ENCODE measurements around the gene TRIM68.
A peak's percentile ranks its signal among the peaks of the same experiment; 100 is the strongest.

Gene TRIM68

DNA sequence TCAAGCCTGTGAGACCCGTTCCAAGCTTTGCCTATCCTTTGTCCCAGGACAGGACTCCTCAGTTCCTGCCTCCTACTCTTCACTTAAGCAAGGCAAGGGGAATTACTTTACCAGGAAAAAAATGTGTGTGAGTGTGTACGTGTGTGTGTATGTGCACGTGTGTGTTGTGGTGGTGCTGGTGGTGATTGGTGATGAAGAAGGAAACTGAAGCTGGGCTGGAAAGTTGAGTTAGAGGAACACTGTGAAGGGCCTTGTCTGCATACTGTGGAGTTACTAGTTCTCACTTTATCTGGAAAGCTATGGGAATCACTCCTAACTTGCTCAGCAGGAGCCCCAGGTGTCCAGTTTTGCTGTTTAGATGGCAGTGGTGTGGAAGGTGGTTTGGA is 29.6 kb upstream of the TRIM68 start:
- 88 to 96% methylated on average over 3 of the region's 3 CpGs for WGBS, 2 experiments
- Histone ChIP-seq H3K4me1 (ENCODE audit: control insufficient read depth, insufficient read depth, low read length) (no peaks in the 10 kb centered on the region), H3K27me3 (ENCODE audit: control insufficient read depth, insufficient read depth, low read length, poor library complexity, severe bottlenecking) (peaks cover 7% of the 10 kb centered on the region), H3K9me3 (ENCODE audit: control insufficient read depth, low read length) (no peaks in the 10 kb centered on the region), H3K36me3 (ENCODE audit: control insufficient read depth, insufficient read depth, low read length) (no peaks in the 10 kb centered on the region), H3K27ac (ENCODE audit: insufficient read depth, low read depth, low read length, poor library complexity, severe bottlenecking) (no peak overlapping the region), H3K4me3 (ENCODE audit: insufficient read depth, low read depth, low read length) (no peak overlapping the region)

DNA sequence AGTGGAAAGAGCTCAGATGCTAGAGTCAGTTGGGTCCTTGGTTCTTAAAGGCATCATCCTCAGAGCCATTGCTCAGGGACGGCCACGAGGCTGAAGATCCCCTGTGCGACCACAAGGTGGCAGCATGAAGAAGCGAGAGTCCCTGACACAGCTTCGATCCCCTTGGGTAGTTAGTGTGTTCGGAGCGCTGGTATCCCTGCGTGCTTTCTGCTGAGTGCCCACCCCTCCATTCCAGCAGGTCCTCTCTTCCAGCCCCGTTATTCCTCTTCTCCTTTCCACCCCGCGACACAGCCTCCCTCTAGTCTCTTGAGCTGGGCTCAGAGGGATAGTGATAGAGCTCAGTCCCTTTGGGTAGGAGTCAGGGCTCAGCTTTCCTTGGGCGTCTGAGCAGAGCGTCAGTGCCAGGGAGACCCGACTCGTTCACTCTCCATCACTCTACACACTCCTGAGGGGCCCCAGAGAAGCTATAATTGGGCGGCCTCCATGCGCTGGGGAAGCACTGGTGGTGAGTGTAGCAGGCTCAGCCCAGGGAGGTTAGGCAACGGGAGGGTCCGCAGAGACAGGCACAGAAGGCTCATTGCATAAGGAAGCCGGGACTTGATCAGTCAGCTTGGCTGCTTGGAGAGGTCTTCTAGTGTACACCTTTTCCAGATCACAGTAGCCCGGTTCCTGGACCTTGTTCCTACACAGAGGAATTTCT is 29.1 kb upstream of the TRIM68 start, which contains the start of gene OR51D1:
TSS of gene OR51D1 (plus strand) at position 516 of the 700 bp plus-strand sequence. CDS start 2,314 bp downstream, outside the sequence.
- no peaks in the 10 kb centered on the region for H3K4me1 ChIP-seq (ENCODE audit: control insufficient read depth, insufficient read depth, low read length)
- H3K36me3 ChIP-seq (ENCODE audit: control insufficient read depth, insufficient read depth, low read length): no peaks in the 10 kb centered on the region
- H3K4me3 ChIP-seq (ENCODE audit: insufficient read depth, low read depth, low read length): no peak within 1 kb of the TSS
- WGBS, 2 experiments: 39 to 44% methylated on average over 21 of the region's 21 CpGs
- no peak within 1 kb of the TSS for H3K27ac ChIP-seq (ENCODE audit: insufficient read depth, low read depth, low read length, poor library complexity, severe bottlenecking)
- H3K27me3 ChIP-seq (ENCODE audit: control insufficient read depth, insufficient read depth, low read length, poor library complexity, severe bottlenecking): peaks cover 7% of the 10 kb centered on the region
- H3K9me3 ChIP-seq (ENCODE audit: control insufficient read depth, low read length): no peaks in the 10 kb centered on the region

DNA sequence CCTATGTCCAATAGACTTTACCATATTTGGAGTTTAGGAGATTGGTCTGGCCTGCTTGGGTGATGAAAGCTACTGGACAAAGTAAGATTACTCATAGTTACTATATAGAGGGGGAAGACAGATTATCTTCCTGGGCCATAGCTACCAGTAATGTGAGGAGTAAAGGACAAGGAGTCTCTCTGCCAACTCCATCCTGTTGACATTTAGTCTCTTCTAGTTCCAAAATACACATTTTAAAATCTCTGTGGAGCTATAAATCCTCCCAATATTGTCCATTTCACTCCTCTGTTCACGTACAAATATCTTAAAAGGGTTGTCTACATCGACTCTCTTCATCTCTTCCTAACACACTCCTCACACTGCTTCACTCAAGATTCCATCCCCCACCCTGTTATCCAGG is 28.1 kb upstream of the TRIM68 start:
- Histone ChIP-seq H3K27me3 (ENCODE audit: control insufficient read depth, insufficient read depth, low read length, poor library complexity, severe bottlenecking) (peaks cover 7% of the 10 kb centered on the region), H3K36me3 (ENCODE audit: control insufficient read depth, insufficient read depth, low read length) (no peaks in the 10 kb centered on the region), H3K27ac (ENCODE audit: insufficient read depth, low read depth, low read length, poor library complexity, severe bottlenecking) (no peak overlapping the region), H3K4me3 (ENCODE audit: insufficient read depth, low read depth, low read length) (no peak overlapping the region), H3K4me1 (ENCODE audit: control insufficient read depth, insufficient read depth, low read length) (no peaks in the 10 kb centered on the region), H3K9me3 (ENCODE audit: control insufficient read depth, low read length) (no peaks in the 10 kb centered on the region)
- WGBS, 2 experiments: 84 to 94% methylated on average over 2 of the region's 2 CpGs

GRCh38 chr11:4626207-4627099 is 18.4 kb upstream of the TRIM68 start:
- H3K27ac ChIP-seq (ENCODE audit: insufficient read depth, low read depth, low read length, poor library complexity, severe bottlenecking): no peak overlapping the region
- H3K36me3 ChIP-seq (ENCODE audit: control insufficient read depth, insufficient read depth, low read length): no peaks in the 10 kb centered on the region
- H3K27me3 ChIP-seq (ENCODE audit: control insufficient read depth, insufficient read depth, low read length, poor library complexity, severe bottlenecking): no peaks in the 10 kb centered on the region
- H3K9me3 ChIP-seq (ENCODE audit: control insufficient read depth, low read length): no peaks in the 10 kb centered on the region
- H3K4me1 ChIP-seq (ENCODE audit: control insufficient read depth, insufficient read depth, low read length): no peaks in the 10 kb centered on the region
- 49% methylated on average over 15 of the region's 15 CpGs for WGBS, 2 experiments
- no peak overlapping the region for H3K4me3 ChIP-seq (ENCODE audit: insufficient read depth, low read depth, low read length)

DNA sequence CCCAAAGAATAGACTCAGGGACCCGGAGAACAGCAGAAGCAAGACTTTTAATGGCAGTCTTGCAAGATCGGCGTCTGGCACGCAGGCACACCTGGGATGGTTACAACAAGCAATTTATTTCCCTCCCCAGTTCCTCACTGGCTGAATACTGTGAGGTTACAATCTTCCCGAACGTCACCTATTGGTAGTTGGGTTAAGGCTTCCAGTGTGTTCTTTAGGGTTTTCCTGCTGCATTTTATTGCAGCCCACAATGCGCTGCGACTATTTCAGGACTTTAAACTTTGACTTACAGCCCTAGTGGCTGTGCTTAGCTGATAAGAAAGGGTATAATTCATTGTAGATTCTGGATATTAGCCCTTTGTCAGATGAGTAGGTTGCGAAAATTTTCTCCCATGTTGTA is 11.5 kb upstream of the TRIM68 start:
- H3K4me1 ChIP-seq (ENCODE audit: control insufficient read depth, insufficient read depth, low read length): no peaks in the 10 kb centered on the region
- H3K27ac ChIP-seq (ENCODE audit: insufficient read depth, low read depth, low read length, poor library complexity, severe bottlenecking): no peak overlapping the region
- no peaks in the 10 kb centered on the region for H3K9me3 ChIP-seq (ENCODE audit: control insufficient read depth, low read length)
- no peaks in the 10 kb centered on the region for H3K27me3 ChIP-seq (ENCODE audit: control insufficient read depth, insufficient read depth, low read length, poor library complexity, severe bottlenecking)
- WGBS, 2 experiments: 86 to 90% methylated on average over 8 to 9 of the region's 9 CpGs
- no peaks in the 10 kb centered on the region for H3K36me3 ChIP-seq (ENCODE audit: control insufficient read depth, insufficient read depth, low read length)
- no peak overlapping the region for H3K4me3 ChIP-seq (ENCODE audit: insufficient read depth, low read depth, low read length)

DNA sequence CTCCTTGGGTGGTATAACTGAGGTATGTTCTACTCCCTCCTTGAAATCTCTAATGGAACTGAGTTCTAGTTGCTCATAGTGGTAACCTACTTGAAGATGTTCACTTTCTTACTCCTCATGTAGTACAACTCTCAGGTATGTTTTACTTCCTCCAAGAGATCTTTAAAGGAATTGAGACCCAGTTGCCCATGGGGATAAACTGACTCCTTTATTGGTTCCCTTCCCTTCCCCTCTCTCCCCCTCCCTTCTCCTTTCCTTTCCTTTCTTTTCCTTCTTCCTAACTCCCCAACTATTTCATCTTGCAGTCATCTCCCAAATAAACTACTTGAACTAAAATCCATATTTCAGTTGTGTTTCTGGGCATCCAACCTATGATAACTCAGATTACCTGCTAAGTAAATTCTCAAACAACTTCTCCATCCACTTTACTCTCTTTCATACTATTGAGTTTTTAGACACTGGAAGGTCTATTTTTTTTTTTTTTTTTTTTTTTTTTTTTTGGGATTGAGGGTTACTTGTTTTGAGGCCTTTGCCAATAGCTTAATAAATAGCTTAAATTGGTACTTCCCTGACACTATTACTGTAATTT is 7.9 kb upstream of the TRIM68 start:
- no peak overlapping the region for H3K4me3 ChIP-seq (ENCODE audit: insufficient read depth, low read depth, low read length)
- no peaks in the 10 kb centered on the region for H3K9me3 ChIP-seq (ENCODE audit: control insufficient read depth, low read length)
- H3K27ac ChIP-seq (ENCODE audit: insufficient read depth, low read depth, low read length, poor library complexity, severe bottlenecking): no peak overlapping the region
- no peaks in the 10 kb centered on the region for H3K27me3 ChIP-seq (ENCODE audit: control insufficient read depth, insufficient read depth, low read length, poor library complexity, severe bottlenecking)
- H3K36me3 ChIP-seq (ENCODE audit: control insufficient read depth, insufficient read depth, low read length): no peaks in the 10 kb centered on the region
- no peaks in the 10 kb centered on the region for H3K4me1 ChIP-seq (ENCODE audit: control insufficient read depth, insufficient read depth, low read length)

DNA sequence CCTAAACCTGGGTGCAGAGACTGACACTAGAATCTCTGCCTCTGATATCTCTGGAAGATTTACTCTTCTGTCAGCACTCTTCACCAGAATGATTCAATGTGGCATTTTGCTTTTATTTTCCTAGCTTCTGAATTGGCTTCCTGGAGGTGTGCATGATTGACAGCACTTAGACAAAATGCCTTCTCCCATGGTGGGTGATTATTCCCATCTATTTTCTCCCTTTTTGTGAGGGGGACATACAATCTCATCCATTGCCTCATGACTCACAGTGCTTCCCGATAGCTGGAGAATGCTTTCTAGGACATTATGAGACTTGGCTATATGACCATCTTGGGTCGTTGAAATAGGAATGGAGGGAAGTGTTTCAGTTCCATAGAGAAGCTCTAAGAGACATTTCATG is 4.0 kb upstream of the TRIM68 start:
- H3K9me3 ChIP-seq (ENCODE audit: control insufficient read depth, low read length): no peaks in the 10 kb centered on the region
- no peaks in the 10 kb centered on the region for H3K36me3 ChIP-seq (ENCODE audit: control insufficient read depth, insufficient read depth, low read length)
- peaks cover 4% of the 10 kb centered on the region for H3K27me3 ChIP-seq (ENCODE audit: control insufficient read depth, insufficient read depth, low read length, poor library complexity, severe bottlenecking)
- WGBS, 2 experiments: 79 to 93% methylated on average over 2 of the region's 2 CpGs
- no peaks in the 10 kb centered on the region for H3K4me1 ChIP-seq (ENCODE audit: control insufficient read depth, insufficient read depth, low read length)
- H3K4me3 ChIP-seq (ENCODE audit: insufficient read depth, low read depth, low read length): no peak overlapping the region
- no peak overlapping the region for H3K27ac ChIP-seq (ENCODE audit: insufficient read depth, low read depth, low read length, poor library complexity, severe bottlenecking)

- Histone ChIP-seq H3K9me3 (ENCODE audit: control insufficient read depth, low read length) (no peaks in the 10 kb centered on the region), H3K4me3 (ENCODE audit: insufficient read depth, low read depth, low read length) (no peak overlapping the region), H3K27ac (ENCODE audit: insufficient read depth, low read depth, low read length, poor library complexity, severe bottlenecking) (no peak overlapping the region), H3K4me1 (ENCODE audit: control insufficient read depth, insufficient read depth, low read length) (no peaks in the 10 kb centered on the region), H3K27me3 (ENCODE audit: control insufficient read depth, insufficient read depth, low read length, poor library complexity, severe bottlenecking) (peaks cover 4% of the 10 kb centered on the region), H3K36me3 (ENCODE audit: control insufficient read depth, insufficient read depth, low read length) (no peaks in the 10 kb centered on the region)
- 83 to 87% methylated on average over 3 of the region's 3 CpGs for WGBS, 2 experiments
Observed at GRCh38 chr11:4610258-4610935, 2.4 kb upstream of the TRIM68 start.

- H3K36me3 ChIP-seq (ENCODE audit: control insufficient read depth, insufficient read depth, low read length): peaks cover 6% of the 10 kb centered on the region
- no peaks in the 10 kb centered on the region for H3K9me3 ChIP-seq (ENCODE audit: control insufficient read depth, low read length)
- H3K4me1 ChIP-seq (ENCODE audit: control insufficient read depth, insufficient read depth, low read length): no peaks in the 10 kb centered on the region
- H3K4me3 ChIP-seq (ENCODE audit: insufficient read depth, low read depth, low read length): peak overlapping the region; percentile 62
- H3K27me3 ChIP-seq (ENCODE audit: control insufficient read depth, insufficient read depth, low read length, poor library complexity, severe bottlenecking): peaks cover 4% of the 10 kb centered on the region
- H3K27ac ChIP-seq (ENCODE audit: insufficient read depth, low read depth, low read length, poor library complexity, severe bottlenecking): no peak overlapping the region
- 74 to 79% methylated on average over 6 of the region's 6 CpGs for WGBS, 2 experiments
Observed at GRCh38 chr11:4607096-4607495, 935 bp downstream of the TRIM68 start.
